Globus pallidus (tissue), 1 donor: ENCODE results near the gene CAMTA1.
"Not testable (repeated sequence)": the region's sequence is repeated elsewhere in the genome, so short reads cannot be mapped to it uniquely, and the experiment has no call there.

Experiments used
- DNase-seq: peaks from one replicate; pipeline ENCODE4 v3.0.0-alpha.2; 2015; ENCODE audit warnings: low spot score

The CAMTA1 gene, protein sequence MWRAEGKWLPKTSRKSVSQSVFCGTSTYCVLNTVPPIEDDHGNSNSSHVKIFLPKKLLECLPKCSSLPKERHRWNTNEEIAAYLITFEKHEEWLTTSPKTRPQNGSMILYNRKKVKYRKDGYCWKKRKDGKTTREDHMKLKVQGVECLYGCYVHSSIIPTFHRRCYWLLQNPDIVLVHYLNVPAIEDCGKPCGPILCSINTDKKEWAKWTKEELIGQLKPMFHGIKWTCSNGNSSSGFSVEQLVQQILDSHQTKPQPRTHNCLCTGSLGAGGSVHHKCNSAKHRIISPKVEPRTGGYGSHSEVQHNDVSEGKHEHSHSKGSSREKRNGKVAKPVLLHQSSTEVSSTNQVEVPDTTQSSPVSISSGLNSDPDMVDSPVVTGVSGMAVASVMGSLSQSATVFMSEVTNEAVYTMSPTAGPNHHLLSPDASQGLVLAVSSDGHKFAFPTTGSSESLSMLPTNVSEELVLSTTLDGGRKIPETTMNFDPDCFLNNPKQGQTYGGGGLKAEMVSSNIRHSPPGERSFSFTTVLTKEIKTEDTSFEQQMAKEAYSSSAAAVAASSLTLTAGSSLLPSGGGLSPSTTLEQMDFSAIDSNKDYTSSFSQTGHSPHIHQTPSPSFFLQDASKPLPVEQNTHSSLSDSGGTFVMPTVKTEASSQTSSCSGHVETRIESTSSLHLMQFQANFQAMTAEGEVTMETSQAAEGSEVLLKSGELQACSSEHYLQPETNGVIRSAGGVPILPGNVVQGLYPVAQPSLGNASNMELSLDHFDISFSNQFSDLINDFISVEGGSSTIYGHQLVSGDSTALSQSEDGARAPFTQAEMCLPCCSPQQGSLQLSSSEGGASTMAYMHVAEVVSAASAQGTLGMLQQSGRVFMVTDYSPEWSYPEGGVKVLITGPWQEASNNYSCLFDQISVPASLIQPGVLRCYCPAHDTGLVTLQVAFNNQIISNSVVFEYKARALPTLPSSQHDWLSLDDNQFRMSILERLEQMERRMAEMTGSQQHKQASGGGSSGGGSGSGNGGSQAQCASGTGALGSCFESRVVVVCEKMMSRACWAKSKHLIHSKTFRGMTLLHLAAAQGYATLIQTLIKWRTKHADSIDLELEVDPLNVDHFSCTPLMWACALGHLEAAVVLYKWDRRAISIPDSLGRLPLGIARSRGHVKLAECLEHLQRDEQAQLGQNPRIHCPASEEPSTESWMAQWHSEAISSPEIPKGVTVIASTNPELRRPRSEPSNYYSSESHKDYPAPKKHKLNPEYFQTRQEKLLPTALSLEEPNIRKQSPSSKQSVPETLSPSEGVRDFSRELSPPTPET (N-terminal part only)

DNA sequence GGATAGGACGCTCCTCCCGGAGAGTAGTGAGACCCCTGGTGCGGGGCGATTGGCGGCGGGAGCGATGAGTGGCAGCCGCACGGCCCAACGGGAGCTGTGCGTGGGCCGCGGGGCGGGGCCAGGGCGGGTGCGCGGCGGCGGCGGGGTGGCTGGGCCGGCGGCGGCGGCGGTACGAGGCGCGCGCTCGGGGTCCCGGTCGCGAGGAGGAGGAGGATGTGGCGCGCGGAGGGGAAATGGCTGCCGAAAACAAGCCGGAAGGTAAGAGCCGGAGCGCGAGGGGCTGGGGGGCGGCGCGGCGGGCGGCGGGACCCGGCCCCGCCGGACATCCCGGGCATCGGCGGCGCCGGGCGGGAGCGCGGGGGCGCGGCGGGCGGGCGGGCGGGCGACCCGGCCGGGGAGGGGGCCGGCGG lies at the start of gene CAMTA1:
Gene CAMTA1 (plus strand): TSS at position 137 of the 410 bp plus-strand sequence. CDS start 77 bp downstream, at position 214.
- no peak for DNase-seq

GRCh38 chr1:6738987-6739676 lies 46.1 kb upstream of the CAMTA1 start:
- no peak for DNase-seq

DNA sequence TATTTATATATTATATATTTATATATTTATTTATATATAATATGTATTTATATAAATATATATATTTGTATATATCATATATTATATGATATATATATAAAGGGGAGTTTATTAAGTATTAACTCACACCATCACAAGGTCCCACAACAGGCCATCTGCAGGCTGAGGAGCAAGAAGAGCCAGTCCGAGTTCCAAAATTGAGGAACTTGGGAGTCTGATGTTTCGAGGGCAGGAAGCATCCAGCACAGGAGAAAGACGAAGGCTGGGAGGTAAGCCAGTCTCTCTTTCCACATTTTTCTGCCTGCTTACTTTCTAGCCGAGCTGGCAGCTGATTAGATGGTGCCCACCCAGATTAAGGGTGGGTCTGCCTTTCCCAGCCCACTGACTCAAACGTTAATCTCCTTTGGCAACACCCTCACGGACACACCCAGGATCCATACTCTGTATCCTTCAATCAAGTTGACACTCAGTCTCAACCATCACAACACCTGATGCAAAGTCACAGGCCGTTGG lies 42.5 kb upstream of the CAMTA1 start:
- not testable (repeated sequence) for DNase-seq

- peak; percentile 59 for DNase-seq
Measured at GRCh38 chr1:6743189-6744101, 41.8 kb upstream of the CAMTA1 start.

- DNase-seq: no peak
Measured at GRCh38 chr1:6745073-6745472, 40.2 kb upstream of the CAMTA1 start.

GRCh38 chr1:6747674-6748073 lies 37.6 kb upstream of the CAMTA1 start:
- DNase-seq: no peak

GRCh38 chr1:6750490-6750889 lies 34.8 kb upstream of the CAMTA1 start:
- no peak for DNase-seq

- no peak for DNase-seq
Measured at GRCh38 chr1:6753320-6754140, 31.7 kb upstream of the CAMTA1 start.

DNA sequence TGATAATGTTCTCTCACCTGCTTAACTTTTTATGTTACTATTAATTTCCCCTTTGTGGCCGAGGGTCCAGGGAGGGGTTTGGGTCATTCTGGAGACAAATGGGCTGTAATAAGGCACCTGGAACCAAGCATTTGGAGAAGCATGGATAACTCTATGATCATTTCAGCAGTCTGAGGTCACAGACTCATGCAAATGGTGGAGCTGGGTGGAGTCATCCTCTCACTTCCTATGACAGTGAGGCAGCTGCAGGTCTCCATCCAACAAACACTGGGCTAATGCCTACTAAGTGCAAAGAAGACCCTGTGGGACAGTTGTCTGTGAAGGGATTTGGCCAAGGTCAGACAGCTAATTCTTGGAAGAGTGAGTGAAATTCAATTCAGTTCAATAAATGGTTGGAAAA lies 28.8 kb upstream of the CAMTA1 start:
- DNase-seq: no peak

- DNase-seq: no peak
Measured at GRCh38 chr1:6757719-6758435, 27.4 kb upstream of the CAMTA1 start.

DNA sequence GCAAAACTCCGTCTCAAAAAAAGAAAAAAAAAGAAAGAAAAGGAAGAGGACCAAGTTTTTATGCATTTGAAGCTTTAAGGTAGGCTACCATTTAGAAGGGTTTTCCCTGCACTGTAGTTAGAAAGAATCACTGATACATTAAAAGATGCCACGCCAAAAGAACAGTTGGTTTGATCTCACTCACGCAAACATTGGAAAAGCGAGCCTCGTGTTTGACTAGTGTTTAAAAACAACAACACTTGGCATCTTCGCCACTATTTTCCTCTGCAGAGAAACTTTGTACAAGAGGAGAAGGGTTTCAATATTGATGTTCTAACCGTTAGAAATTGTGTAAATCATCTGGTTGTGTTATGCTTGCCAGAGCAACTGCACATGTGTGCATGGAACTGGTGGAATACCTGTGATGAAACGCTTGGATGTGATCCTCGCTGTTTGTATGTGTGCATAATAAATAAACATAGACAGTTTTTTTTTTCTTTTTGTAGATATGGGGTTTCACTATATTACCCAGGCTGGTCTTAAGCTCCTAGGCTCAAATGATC lies 24.0 kb upstream of the CAMTA1 start:
- no peak for DNase-seq

GRCh38 chr1:6762060-6762459 lies 23.2 kb upstream of the CAMTA1 start:
- no peak for DNase-seq

- DNase-seq: no peak
Measured at GRCh38 chr1:6770751-6771440, 14.4 kb upstream of the CAMTA1 start.

GRCh38 chr1:6771441-6771769 lies 13.8 kb upstream of the CAMTA1 start:
- no peak for DNase-seq

GRCh38 chr1:6774381-6774780 lies 10.9 kb upstream of the CAMTA1 start:
- no peak for DNase-seq

DNA sequence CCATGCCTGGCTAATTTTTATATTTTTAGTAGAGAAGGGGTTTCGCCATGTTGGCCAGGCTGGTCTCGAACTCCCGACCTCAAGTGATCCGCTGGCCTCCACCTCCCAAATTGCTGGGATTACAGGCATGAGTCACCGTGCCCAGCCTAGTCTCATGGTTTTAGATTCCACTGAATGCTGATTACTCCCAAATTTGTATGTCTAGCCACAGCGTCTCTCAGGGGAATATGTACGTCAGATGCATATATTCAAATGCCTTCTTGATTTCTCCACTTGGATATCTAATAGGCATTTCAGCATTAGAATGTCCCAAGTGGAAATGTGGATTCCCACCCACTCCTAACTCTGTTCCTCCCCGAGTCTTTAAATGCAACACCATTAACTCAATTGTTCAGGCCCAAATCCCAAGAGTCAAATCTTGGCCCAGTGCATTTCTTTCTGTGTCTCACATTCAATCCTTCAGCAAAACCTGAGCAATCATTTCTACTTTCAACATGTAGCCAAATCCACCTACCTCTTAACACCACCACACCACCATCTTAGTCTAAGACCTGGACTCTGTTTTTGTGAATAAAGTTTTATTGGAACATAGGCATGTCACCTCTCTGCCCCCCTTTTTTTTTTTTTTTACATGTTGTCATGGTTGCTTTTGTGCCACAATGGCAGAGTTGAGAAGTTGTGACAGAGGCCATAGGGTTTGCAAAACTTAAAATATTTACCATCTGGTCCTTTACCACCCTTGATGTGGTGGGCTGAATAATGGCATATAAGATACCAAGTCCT lies 9.8 kb upstream of the CAMTA1 start:
- no peak for DNase-seq

DNA sequence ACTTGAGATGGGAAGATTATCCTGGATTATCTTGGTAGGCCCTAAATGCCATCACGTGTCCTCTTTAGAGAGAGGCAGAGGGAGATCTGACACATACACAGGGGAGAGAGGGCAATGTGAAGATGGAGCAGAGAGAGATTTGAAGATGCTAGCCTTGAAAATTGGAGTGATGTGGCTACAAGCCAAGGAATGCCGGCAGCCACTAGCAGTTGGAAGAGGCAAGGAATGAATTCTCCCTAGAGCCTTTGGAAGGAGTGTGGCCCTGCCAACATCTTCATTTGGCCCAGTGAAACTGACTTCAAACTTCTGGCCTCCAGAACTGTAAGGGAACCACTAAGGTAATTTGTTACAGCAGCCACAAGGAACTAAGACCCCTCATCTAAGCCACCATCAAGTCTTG lies 8.9 kb upstream of the CAMTA1 start:
- DNase-seq: no peak
